Measurements from ENCODE around the gene TMEM59L. TPM values are rescaled to one million over a fixed set of nuclear protein-coding genes. Genes with fewer than 3 reads are reported as not detected.

TMEM59L gene
- total RNA-seq, 1 donor from 2014 or later, result 5.6 TPM

DNA sequence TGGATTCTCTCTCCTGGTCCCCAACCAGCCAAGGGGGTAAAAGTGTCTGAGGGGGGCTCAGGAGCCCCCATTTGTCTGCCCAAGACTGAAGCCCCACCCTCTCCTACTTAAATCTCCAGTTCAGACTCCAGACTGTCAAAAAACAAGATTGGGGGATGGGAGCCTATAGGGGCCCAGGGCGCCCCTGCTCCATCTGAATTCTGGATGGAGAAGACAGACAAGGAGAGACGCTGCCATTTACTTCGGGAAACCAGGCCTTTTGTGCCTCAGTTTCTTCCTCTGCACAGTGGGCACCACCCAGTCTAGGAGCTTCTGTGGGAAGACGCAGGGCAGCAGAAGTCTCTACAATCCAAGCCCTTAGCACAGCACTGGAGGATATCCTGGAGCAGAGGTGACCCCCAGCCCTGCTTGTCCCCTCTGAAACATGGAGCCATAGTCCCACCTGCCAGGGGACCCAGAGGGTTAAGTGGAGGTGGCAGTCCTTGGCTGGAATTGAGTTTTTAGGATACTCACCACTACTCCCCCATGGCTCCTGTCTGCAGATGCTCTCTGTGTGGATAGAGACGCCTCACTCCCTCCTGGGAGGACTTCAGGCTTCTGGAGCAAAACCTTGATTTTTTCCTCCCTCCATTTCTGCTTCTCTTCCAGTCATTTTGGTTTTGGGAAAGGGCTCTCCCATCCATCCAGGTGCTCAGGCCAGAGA, 4.4 kb upstream of the TMEM59L start:
- Histone ChIP-seq H3K79me2 (ENCODE audit: insufficient read depth, low read length) (no peaks in the 10 kb centered on the region), H3K4me1 (ENCODE audit: insufficient read depth, low read length) (peaks cover 9% of the 10 kb centered on the region), H3K4me3 (ENCODE audit: insufficient read depth, low read depth, low read length) (no peak overlapping the region), H3K36me3 (ENCODE audit: insufficient read depth, low read length) (no peaks in the 10 kb centered on the region), H3K4me2 (ENCODE audit: low read length) (peak overlapping the region; percentile 59), H3K27ac (ENCODE audit: low read depth, low read length) (no peak overlapping the region), H3K9ac (ENCODE audit: low read length) (no peak overlapping the region), H3K9me3 (ENCODE audit: insufficient read depth, low read depth, low read length) (no peaks in the 10 kb centered on the region), H3K27me3 (ENCODE audit: insufficient read depth, low read length) (peaks cover 64% of the 10 kb centered on the region), H2AFZ (ENCODE audit: low read depth, low read length) (no peak overlapping the region), H4K20me1 (ENCODE audit: insufficient read depth, low read length) (peaks cover 19% of the 10 kb centered on the region)
- FAIRE-seq (no peak), DNase-seq (ENCODE audit: low read depth) (no peak)
- Mint-ChIP-seq H3K4me1 (ENCODE audit: low read depth, unreplicated experiment) (peaks cover 8% of the 10 kb centered on the region), H3K9me3 (ENCODE audit: unreplicated experiment) (no peaks in the 10 kb centered on the region), H3K27me3 (ENCODE audit: low read depth, unreplicated experiment) (peaks cover 50% of the 10 kb centered on the region), H3K4me3 (ENCODE audit: unreplicated experiment) (no peak overlapping the region), H3K36me3 (ENCODE audit: low read depth, unreplicated experiment) (peaks cover 3% of the 10 kb centered on the region), H3K27ac (ENCODE audit: unreplicated experiment) (no peak overlapping the region)
- TF ChIP-seq EZH2 (IDR thresholded peaks at IDR 0.05; ENCODE audit: insufficient read depth, low read length), result no peak
- TF ChIP-seq, protein P1, sequence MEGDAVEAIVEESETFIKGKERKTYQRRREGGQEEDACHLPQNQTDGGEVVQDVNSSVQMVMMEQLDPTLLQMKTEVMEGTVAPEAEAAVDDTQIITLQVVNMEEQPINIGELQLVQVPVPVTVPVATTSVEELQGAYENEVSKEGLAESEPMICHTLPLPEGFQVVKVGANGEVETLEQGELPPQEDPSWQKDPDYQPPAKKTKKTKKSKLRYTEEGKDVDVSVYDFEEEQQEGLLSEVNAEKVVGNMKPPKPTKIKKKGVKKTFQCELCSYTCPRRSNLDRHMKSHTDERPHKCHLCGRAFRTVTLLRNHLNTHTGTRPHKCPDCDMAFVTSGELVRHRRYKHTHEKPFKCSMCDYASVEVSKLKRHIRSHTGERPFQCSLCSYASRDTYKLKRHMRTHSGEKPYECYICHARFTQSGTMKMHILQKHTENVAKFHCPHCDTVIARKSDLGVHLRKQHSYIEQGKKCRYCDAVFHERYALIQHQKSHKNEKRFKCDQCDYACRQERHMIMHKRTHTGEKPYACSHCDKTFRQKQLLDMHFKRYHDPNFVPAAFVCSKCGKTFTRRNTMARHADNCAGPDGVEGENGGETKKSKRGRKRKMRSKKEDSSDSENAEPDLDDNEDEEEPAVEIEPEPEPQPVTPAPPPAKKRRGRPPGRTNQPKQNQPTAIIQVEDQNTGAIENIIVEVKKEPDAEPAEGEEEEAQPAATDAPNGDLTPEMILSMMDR (IDR thresholded peaks at IDR 0.05; ENCODE audit: insufficient read depth, low read depth, low read length), result no peak

DNA sequence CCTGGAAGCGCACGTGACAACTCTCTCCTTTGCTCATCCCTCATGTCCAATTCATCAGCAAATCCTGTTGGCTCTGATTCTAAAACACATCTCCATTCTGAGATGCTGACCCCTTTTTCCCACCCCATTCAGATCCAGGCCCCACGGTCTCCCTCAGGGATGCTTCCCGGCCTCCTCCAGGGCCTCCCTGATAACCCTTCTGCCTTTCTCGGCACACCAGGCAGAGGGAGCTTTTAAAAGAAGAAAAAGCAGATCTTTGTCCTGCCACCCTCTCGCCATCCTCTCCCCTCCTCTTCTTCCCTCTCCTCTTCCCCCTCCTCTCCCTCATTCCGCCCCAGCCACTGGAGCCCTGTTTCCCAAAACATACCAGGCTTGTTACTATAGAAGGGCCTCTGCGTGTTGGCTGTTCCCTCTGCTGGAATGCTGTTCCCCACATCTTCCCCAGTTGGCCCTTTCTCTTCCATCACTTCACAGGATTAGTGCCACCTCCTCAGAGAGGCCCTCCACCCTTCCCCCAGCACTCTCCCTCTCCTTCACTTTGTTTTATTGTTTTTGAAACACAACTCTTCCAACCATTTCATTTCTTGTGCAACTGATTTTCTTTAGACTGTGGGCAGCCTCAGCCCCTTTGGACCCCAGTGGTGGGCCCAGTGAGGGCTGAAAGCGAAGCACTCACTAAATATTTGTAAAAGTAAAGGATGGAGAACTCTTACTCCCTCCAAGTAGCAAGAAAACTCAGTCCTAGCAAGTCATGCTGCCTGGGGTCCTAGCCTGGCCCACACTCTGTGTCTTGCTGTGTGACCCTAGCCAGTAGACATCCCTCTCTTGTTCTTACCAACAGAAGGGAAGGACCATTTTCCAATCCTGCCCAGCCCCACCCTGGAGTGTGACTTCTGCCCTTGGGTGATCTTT, 3.6 kb upstream of the TMEM59L start:
- Histone ChIP-seq H3K27me3 (ENCODE audit: insufficient read depth, low read length) (peaks cover 65% of the 10 kb centered on the region), H4K20me1 (ENCODE audit: insufficient read depth, low read length) (peaks cover 19% of the 10 kb centered on the region), H3K4me1 (ENCODE audit: insufficient read depth, low read length) (peaks cover 9% of the 10 kb centered on the region), H3K9me3 (ENCODE audit: insufficient read depth, low read depth, low read length) (no peaks in the 10 kb centered on the region), H3K79me2 (ENCODE audit: insufficient read depth, low read length) (no peaks in the 10 kb centered on the region), H3K27ac (ENCODE audit: low read depth, low read length) (no peak overlapping the region), H3K9ac (ENCODE audit: low read length) (no peak overlapping the region), H2AFZ (ENCODE audit: low read depth, low read length) (no peak overlapping the region), H3K36me3 (ENCODE audit: insufficient read depth, low read length) (no peaks in the 10 kb centered on the region), H3K4me3 (ENCODE audit: insufficient read depth, low read depth, low read length) (no peak overlapping the region), H3K4me2 (ENCODE audit: low read length) (no peak overlapping the region)
- peaks cover 7% of the 10 kb centered on the region for H3K4me1 Mint-ChIP-seq (ENCODE audit: low read depth, unreplicated experiment)
- no peak for FAIRE-seq
- DNase-seq (ENCODE audit: low read depth), result no peak
- H3K4me3 Mint-ChIP-seq (ENCODE audit: unreplicated experiment), result no peak overlapping the region
- peaks cover 52% of the 10 kb centered on the region for H3K27me3 Mint-ChIP-seq (ENCODE audit: low read depth, unreplicated experiment)
- H3K36me3 Mint-ChIP-seq (ENCODE audit: low read depth, unreplicated experiment), result peaks cover 3% of the 10 kb centered on the region
- H3K9me3 Mint-ChIP-seq (ENCODE audit: unreplicated experiment), result no peaks in the 10 kb centered on the region
- no peak overlapping the region for H3K27ac Mint-ChIP-seq (ENCODE audit: unreplicated experiment)
- TF ChIP-seq, protein P1 (IDR thresholded peaks at IDR 0.05; ENCODE audit: insufficient read depth, low read depth, low read length), result no peak
- no peak for TF ChIP-seq EZH2 (IDR thresholded peaks at IDR 0.05; ENCODE audit: insufficient read depth, low read length)
